SK-N-SH (cell line): ENCODE results near the gene WNT5A. TPM values are rescaled to one million over a fixed set of nuclear protein-coding genes. Genes with fewer than 3 reads are reported as not detected.
A peak's percentile ranks its signal among the peaks of the same experiment; 100 is the strongest.

Source experiments
- CTCF ChIA-PET: fragments of 300-600, 350-600 bp; formaldehyde crosslinking; extraction: SDS; loops from one replicate; lab custom pipeline; 2021; lab: Yijun Ruan, JAX
- POLR2A ChIA-PET: fragments of 350-600 bp; sonication (Branson Sonifier 250); formaldehyde crosslinking; extraction: SDS; loops from one replicate; lab custom pipeline; 2020; ENCODE audit warnings: antibody characterized with exemption, inconsistent platforms; lab: Yijun Ruan, JAX
- DNase-seq: peaks from one replicate; pipeline ENCODE4 v3.0.0; 2012
- H2AFZ ChIP-seq: fragments of 200-600 bp; sonication (generic); 2 replicates; pipeline ENCODE4 v1.8.1; 2016; ENCODE audit warnings: antibody characterized with exemption, mild to moderate bottlenecking, low read depth
- H3F3A ChIP-seq: fragments of 200-600 bp; sonication (generic); replicated peaks from 2 replicates; pipeline ENCODE3; 2016; ENCODE audit warnings: antibody characterized with exemption, mild to moderate bottlenecking; ENCODE audit not compliant: insufficient read depth
- H3K27ac ChIP-seq, 2 experiments: fragments of 200-500 bp in 1 of 2; fragments of 200-600 bp in 1 of 2; sonication (Bioruptor generic) in 1 of 2; sonication (generic), shearing (Covaris generic) in 1 of 2; 2 replicates each; pipeline versions ENCODE4 v1.5.1 to v1.6.1; 2014 to 2016; ENCODE audit warnings: low read depth in 2 of 2, inconsistent platforms in 1 of 2, low read length in 1 of 2, mild to moderate bottlenecking in 1 of 2, mixed read lengths in 1 of 2
- H3K27me3 ChIP-seq: fragments of 200-600 bp; sonication (generic), shearing (Covaris generic); 2 replicates; pipeline ENCODE4 v1.6.1; 2016; ENCODE audit warnings: mixed run types; ENCODE audit not compliant: insufficient read depth
- H3K36me3 ChIP-seq, 2 experiments: fragments of 200-500 bp in 1 of 2; fragments of 200-600 bp in 1 of 2; sonication (Bioruptor generic) in 1 of 2; sonication (generic) in 1 of 2; replicated peaks in 1 of 2; 2 replicates each; pipeline versions ENCODE3 to v1.5.1; 2014 to 2016; ENCODE audit warnings: low read length in 1 of 2, mild to moderate bottlenecking in 1 of 2; ENCODE audit not compliant: insufficient read depth in 2 of 2, control insufficient read depth in 1 of 2
- H3K4me1 ChIP-seq, 2 experiments: fragments of 200-500 bp in 1 of 2; fragments of 200-600 bp in 1 of 2; sonication (Bioruptor generic) in 1 of 2; sonication (generic), shearing (Covaris generic) in 1 of 2; 2 replicates each; pipeline versions ENCODE4 v1.5.1 to v1.6.1; 2014 to 2016; ENCODE audit warnings: low read depth in 1 of 2, low read length in 1 of 2, mixed run types in 1 of 2; ENCODE audit not compliant: insufficient read depth in 2 of 2, control insufficient read depth in 1 of 2
- H3K4me2 ChIP-seq: fragments of 200-600 bp; sonication (generic), shearing (Covaris generic); 2 replicates; pipeline ENCODE4 v1.6.1; 2017; ENCODE audit warnings: mixed run types
- H3K4me3 ChIP-seq, 2 experiments: fragments of 200-500 bp in 1 of 2; fragments of 200-600 bp in 1 of 2; sonication (Bioruptor generic) in 1 of 2; sonication (generic), shearing (Covaris generic) in 1 of 2; 2 replicates each; pipeline versions ENCODE4 v1.5.1 to v1.8.1; 2014 to 2016; ENCODE audit warnings: low read depth in 2 of 2, inconsistent platforms in 1 of 2, low read length in 1 of 2, mild to moderate bottlenecking in 1 of 2, mixed read lengths in 1 of 2, moderate library complexity in 1 of 2
- H3K79me2 ChIP-seq: fragments of 200-600 bp; sonication (generic); 2 replicates; pipeline ENCODE4 v1.8.1; 2017; ENCODE audit warnings: mild to moderate bottlenecking; ENCODE audit not compliant: insufficient read depth
- H3K9ac ChIP-seq: fragments of 200-600 bp; sonication (generic); 2 replicates; pipeline ENCODE4 v1.6.1; 2017; ENCODE audit warnings: mixed run types
- H3K9me2 ChIP-seq: fragments of 200-600 bp; sonication (generic); 2 replicates; pipeline ENCODE4 v1.6.1; 2017; ENCODE audit warnings: mixed run types
- H3K9me3 ChIP-seq: fragments of 200-600 bp; sonication (generic); 2 replicates; pipeline ENCODE4 v1.6.1; 2017; ENCODE audit warnings: mixed run types, mild to moderate bottlenecking, moderate library complexity
- H4K20me1 ChIP-seq: fragments of 200-600 bp; sonication (generic); 2 replicates; pipeline ENCODE4 v1.6.1; 2017; ENCODE audit warnings: mild to moderate bottlenecking, mixed run types; ENCODE audit not compliant: insufficient read depth
- EP300 ChIP-seq, 2 experiments: IDR thresholded peaks; 2 replicates each; pipeline versions ENCODE4 v1.4.0 to v1.6.1; 2012; ENCODE audit warnings: borderline replicate concordance in 1 of 2, low read depth in 1 of 2, low read length in 1 of 2
- FOSL2 ChIP-seq: IDR thresholded peaks from 2 replicates; pipeline ENCODE4 v1.4.0; 2012; ENCODE audit warnings: low read depth, mild to moderate bottlenecking, moderate library complexity, borderline replicate concordance
- FOXM1 ChIP-seq: IDR thresholded peaks from 2 replicates; pipeline ENCODE4 v1.4.0; 2012; ENCODE audit warnings: low read depth, mild to moderate bottlenecking
- MXI1 ChIP-seq: IDR thresholded peaks from 2 replicates; pipeline ENCODE4 v1.6.1; 2012; ENCODE audit warnings: mild to moderate bottlenecking, low read depth, low read length, improper control_type of control experiment
- POLR2AphosphoS5 ChIP-seq: IDR thresholded peaks from 2 replicates; pipeline ENCODE4 v1.6.1; 2012; ENCODE audit warnings: low read depth, low read length
- RXRA ChIP-seq: IDR thresholded peaks from 2 replicates; pipeline ENCODE4 v1.4.0; 2012; ENCODE audit warnings: low read depth, mild to moderate bottlenecking, borderline replicate concordance
- TEAD4 ChIP-seq: IDR thresholded peaks from 2 replicates; pipeline ENCODE4 v1.4.0; 2012; ENCODE audit warnings: mild to moderate bottlenecking, borderline replicate concordance; ENCODE audit not compliant: insufficient read depth
- WGBS: methylation state at CpG from one replicate; pipeline ENCODE4 v1.1.6; 2017; ENCODE audit warnings: low lambda C conversion rate; 5-methylcytosine and 5-hydroxymethylcytosine counted together
- polyA plus RNA-seq, 3 experiments: library from polyadenylated mRNA; depleted of rRNA; stranded (reverse); fragments of >200 nt; gene quantifications; 2 replicates each; pipeline ENCODE4 v1.2.3, GENCODE V29; 2012
- TF ChIP-seq, protein P1 (sequence below): IDR thresholded peaks from 2 replicates; pipeline ENCODE4 v1.4.0; 2012; ENCODE audit warnings: low read depth, borderline replicate concordance
- TF ChIP-seq, protein P2 (sequence below): fragments of 150-350 bp; IDR thresholded peaks from 2 replicates; pipeline ENCODE4 v1.6.1; 2017; ENCODE audit warnings: antibody characterized with exemption, low read length, low read depth, borderline replicate concordance
- TF ChIP-seq, protein P3 (sequence below): IDR thresholded peaks from 2 replicates; pipeline ENCODE4 v1.4.0; 2012; ENCODE audit warnings: low read depth

Gene WNT5A
- polyA plus RNA-seq, 1 of the 3 experiments (the other 2 are of a cell fraction) = 30.7 TPM

DNA sequence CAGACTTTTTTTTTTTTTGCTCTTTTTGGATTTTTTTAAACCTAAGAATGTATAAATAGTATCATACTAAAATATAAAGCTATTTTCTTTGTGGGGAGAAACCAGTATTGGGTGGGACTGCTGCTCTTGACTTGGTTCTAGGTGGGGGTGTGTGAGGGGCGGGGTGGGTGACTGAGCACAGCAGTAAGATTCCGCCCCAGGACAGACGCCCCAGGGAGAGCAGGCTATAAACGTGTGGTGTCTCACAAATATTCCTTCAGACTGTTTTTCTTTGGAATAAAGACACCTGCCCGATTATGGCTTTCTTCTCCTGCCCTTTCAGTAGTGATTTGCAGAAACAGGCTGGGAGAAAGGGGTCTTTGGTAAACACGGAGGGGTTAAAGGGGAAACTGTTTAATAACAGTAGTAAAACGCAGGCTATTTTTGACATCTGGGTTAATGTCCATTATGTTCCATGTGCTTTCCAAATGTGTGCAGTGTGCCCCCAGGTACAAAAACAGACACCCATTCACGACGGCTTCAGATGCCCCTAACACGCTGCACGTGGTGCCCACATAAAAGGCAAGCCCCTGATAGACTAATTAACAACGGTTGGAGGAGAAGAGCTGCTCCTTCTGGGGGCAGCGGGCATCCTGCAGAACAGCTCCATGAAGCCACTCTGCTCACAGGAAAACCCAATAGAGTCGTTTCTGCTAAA, 28.6 kb upstream of the WNT5A start:
- Histone ChIP-seq H4K20me1 (no peaks in the 10 kb centered on the region), H3K27ac (no peak overlapping the region), H2AFZ (no peak overlapping the region), H3K9me2 (no peaks in the 10 kb centered on the region), H3K79me2 (no peaks in the 10 kb centered on the region), H3K9me3 (no peaks in the 10 kb centered on the region), H3F3A (peaks cover 7% of the 10 kb centered on the region), H3K9ac (no peak overlapping the region), H3K4me1 (peaks cover 6% of the 10 kb centered on the region in 2 experiments; a peak in 2 of 4 replicates), H3K36me3 (no peaks in the 10 kb centered on the region), H3K4me2 (no peak overlapping the region), H3K27me3 (no peaks in the 10 kb centered on the region), H3K4me3 (no peak overlapping the region)
- WGBS = 45% methylated on average over 14 of the region's 14 CpGs
- ChIA-PET POLR2A (no interaction called here), CTCF (interaction anchor here (0.6 to 1.8 kb wide), 5 partner anchors 8 to 736 kb away, joined by 3 to 4 read pairs (median 3); no protein-coding TSS in a partner anchor)
- DNase-seq = peak; percentile 22
- TF ChIP-seq EP300 (IDR thresholded peaks at IDR 0.05; ENCODE audit: borderline replicate concordance in 1 of 2, low read depth in 1 of 2, low read length in 1 of 2) (no peak), TEAD4 (no peak), FOSL2 (no peak), MXI1 (peak; percentile 49; the same call in 1 of the 2 replicates)
- TF ChIP-seq, protein P1, sequence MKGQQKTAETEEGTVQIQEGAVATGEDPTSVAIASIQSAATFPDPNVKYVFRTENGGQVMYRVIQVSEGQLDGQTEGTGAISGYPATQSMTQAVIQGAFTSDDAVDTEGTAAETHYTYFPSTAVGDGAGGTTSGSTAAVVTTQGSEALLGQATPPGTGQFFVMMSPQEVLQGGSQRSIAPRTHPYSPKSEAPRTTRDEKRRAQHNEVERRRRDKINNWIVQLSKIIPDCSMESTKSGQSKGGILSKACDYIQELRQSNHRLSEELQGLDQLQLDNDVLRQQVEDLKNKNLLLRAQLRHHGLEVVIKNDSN = no peak

DNA sequence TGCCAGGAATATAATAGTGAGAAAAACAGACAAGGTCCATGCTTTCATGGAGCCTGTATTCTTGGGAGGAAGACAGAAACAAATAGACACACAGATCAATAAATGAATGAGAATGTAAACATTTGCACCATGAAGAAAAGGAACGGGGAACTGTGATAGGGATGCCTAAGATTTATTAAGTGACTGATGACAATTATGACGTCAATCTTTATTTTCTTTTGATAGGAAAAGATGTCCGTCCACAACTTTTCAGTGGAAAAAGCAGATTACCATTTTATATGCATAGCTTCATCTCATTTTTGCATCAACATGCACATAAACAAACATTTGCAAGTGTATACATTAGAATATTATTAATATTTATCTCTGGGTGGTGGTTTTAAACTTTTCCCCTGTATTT, 27.9 kb upstream of the WNT5A start:
- no peaks in the 10 kb centered on the region for H3K79me2 ChIP-seq
- peaks cover 6% of the 10 kb centered on the region in 2 experiments; a peak in 2 of 4 replicates for H3K4me1 ChIP-seq
- CTCF ChIA-PET = interaction anchor here (0.6 to 1.8 kb wide), 4 partner anchors 9 to 736 kb away, joined by 3 to 4 read pairs (median 3); no protein-coding TSS in a partner anchor

More for the DNA sequence above, 27.9 kb upstream of the WNT5A start:
- Histone ChIP-seq H3K9me3 (no peaks in the 10 kb centered on the region), H3K27ac (no peak overlapping the region), H3K36me3 (no peaks in the 10 kb centered on the region), H3K9ac (no peak overlapping the region)
- DNase-seq = no peak
- TF ChIP-seq, protein P2, sequence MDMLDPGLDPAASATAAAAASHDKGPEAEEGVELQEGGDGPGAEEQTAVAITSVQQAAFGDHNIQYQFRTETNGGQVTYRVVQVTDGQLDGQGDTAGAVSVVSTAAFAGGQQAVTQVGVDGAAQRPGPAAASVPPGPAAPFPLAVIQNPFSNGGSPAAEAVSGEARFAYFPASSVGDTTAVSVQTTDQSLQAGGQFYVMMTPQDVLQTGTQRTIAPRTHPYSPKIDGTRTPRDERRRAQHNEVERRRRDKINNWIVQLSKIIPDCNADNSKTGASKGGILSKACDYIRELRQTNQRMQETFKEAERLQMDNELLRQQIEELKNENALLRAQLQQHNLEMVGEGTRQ = no peak
- TF ChIP-seq FOXM1 (no peak), FOSL2 (no peak), RXRA (no peak), POLR2AphosphoS5 (no peak)
- TF ChIP-seq, protein P3, sequence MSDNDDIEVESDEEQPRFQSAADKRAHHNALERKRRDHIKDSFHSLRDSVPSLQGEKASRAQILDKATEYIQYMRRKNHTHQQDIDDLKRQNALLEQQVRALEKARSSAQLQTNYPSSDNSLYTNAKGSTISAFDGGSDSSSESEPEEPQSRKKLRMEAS = no peak
- TF ChIP-seq, all 33 proteins: peak for 0
- no peak overlapping the region for H2AFZ ChIP-seq
- no peaks in the 10 kb centered on the region for H3K9me2 ChIP-seq
- H3K4me2 ChIP-seq = no peak overlapping the region
- peaks cover 7% of the 10 kb centered on the region for H3F3A ChIP-seq
- H3K4me3 ChIP-seq = no peak overlapping the region
- no peaks in the 10 kb centered on the region for H4K20me1 ChIP-seq
- 81% methylated on average over 3 of the region's 3 CpGs for WGBS
- POLR2A ChIA-PET = no interaction called here
- H3K27me3 ChIP-seq = no peaks in the 10 kb centered on the region
